ENCODE data around the gene RNF213.

RNF213 gene

DNA sequence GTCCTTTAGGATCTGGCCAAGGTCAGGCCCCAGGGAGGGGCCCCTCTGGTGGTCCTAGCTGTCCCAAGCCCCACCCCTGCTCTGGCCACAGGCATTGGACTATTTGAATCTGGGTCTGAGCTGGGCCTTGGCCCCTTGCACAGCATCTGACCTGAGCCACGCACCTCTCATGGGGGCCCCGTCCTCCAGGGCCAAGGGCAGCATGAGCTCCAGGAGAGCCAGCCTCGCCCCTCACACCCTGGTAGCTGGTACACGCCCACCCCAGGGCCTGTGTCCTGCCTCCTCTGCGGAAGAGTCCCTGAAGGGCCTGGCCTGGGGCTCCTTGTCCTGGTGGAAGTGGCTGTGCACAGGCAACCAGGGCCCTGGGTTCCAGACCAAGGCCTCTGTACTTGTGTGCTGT is 178.2 kb downstream of the RNF213 start:
- TF ChIP-seq, protein P1, sequence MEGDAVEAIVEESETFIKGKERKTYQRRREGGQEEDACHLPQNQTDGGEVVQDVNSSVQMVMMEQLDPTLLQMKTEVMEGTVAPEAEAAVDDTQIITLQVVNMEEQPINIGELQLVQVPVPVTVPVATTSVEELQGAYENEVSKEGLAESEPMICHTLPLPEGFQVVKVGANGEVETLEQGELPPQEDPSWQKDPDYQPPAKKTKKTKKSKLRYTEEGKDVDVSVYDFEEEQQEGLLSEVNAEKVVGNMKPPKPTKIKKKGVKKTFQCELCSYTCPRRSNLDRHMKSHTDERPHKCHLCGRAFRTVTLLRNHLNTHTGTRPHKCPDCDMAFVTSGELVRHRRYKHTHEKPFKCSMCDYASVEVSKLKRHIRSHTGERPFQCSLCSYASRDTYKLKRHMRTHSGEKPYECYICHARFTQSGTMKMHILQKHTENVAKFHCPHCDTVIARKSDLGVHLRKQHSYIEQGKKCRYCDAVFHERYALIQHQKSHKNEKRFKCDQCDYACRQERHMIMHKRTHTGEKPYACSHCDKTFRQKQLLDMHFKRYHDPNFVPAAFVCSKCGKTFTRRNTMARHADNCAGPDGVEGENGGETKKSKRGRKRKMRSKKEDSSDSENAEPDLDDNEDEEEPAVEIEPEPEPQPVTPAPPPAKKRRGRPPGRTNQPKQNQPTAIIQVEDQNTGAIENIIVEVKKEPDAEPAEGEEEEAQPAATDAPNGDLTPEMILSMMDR (IDR thresholded peaks at IDR 0.05; ENCODE audit: low read depth, low read length), result no peak
- no peaks in the 10 kb centered on the region for H3K36me3 ChIP-seq
- H3K9me3 ChIP-seq (ENCODE audit: severe bottlenecking), result no peaks in the 10 kb centered on the region
- DNase-seq, result no peak
- H3K27ac ChIP-seq, result no peak overlapping the region
- no peaks in the 10 kb centered on the region for H3K27me3 ChIP-seq (ENCODE audit: insufficient read depth, low read depth, severe bottlenecking)
- H3K4me3 ChIP-seq (ENCODE audit: low read depth, low read length), result no peak overlapping the region

DNA sequence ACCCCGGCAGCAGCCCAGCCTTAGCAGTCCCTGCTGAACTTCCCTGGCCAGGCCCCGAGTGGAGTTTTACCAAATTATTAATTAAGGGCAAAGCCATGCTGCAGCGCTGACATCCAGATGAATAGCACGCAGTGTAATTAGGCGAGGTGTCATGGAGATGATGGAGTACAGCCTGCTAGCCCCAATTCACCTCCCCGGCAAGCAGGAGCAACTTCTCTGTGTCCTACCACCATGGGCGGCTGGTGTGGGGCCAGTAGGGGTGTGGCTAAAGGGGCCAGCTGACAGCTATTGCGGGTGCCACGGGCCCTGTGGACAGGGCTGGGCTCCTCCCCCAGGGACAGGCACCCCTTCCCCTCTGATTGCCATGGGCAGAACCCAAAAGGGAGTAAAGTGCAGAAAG is 178.8 kb downstream of the RNF213 start:
- Histone ChIP-seq H3K9me3 (ENCODE audit: severe bottlenecking) (no peaks in the 10 kb centered on the region), H3K36me3 (no peaks in the 10 kb centered on the region), H3K4me3 (ENCODE audit: low read depth, low read length) (no peak overlapping the region), H3K27me3 (ENCODE audit: insufficient read depth, low read depth, severe bottlenecking) (no peaks in the 10 kb centered on the region), H3K27ac (peak overlapping the region; percentile 12; the same call in 1 of the 2 replicates)
- DNase-seq, result peak; percentile 33
- TF ChIP-seq, protein P1 (IDR thresholded peaks at IDR 0.05; ENCODE audit: low read depth, low read length), result no peak

DNA sequence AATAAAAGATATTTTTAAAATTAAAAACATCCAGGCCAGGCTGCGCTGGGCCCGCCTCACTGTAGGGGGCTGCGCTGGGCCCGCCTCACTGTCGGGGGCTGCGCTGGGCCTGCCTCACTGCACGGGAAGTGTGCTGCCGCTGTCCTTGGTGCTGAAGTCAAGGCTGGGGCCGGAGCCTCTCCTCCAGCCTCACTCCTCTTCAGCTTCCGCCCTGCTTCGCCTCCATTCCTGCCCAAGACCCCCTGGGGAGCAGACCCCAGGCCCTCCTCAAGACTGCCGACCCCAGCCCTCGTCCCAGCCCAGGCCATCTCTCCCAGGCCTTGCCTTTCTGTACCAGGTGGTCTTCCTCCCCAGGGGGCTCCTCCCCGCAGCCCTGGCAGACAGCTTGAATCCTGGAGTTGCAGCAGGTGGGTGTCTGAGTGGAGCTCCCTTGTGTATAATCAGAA is 180.5 kb downstream of the RNF213 start:
- no peak for DNase-seq
- H3K27me3 ChIP-seq (ENCODE audit: insufficient read depth, low read depth, severe bottlenecking), result no peaks in the 10 kb centered on the region
- no peak overlapping the region for H3K4me3 ChIP-seq (ENCODE audit: low read depth, low read length)
- H3K9me3 ChIP-seq (ENCODE audit: severe bottlenecking), result no peaks in the 10 kb centered on the region
- TF ChIP-seq, protein P1 (IDR thresholded peaks at IDR 0.05; ENCODE audit: low read depth, low read length), result no peak
- no peaks in the 10 kb centered on the region for H3K36me3 ChIP-seq
- H3K27ac ChIP-seq, result peak overlapping the region; percentile 41

DNA sequence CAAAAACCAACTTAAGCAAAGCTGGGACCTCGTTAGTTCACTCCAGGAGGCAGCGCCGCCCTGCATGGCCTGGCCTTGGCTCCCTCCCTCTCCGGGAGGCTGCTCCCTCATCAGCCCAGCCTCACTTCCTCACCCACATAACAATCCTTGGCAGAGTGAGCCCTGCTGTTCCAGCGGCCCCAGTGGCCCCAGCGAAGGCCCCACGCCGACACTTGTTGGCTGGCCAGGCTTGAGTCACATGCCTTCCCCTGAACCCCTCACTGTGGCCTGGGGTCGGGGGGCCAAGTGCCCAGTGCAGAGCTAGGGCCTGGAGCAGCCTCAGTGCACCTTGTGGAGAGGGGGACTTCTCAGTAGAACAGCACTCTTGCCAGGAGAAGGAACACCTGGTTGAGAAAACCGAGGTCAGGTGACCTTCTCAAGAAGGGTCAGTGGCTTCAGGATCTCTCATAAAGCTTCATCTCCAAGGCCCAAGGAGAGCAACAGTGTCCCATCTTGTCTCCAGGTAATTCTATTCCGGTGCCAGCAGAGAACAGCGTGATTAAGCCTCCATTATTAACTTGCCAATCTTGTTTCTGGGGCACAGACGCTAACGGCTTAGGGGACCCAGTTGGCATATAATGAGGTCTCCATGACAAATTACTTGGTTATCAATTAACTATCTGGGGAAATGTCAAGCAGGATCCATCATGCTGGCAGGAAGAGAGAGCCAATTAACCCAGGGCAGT is 181.1 kb downstream of the RNF213 start:
- Histone ChIP-seq H3K4me3 (ENCODE audit: low read depth, low read length) (no peak overlapping the region), H3K36me3 (no peaks in the 10 kb centered on the region), H3K27ac (peak overlapping the region; percentile 41; the same call in 1 of the 2 replicates), H3K9me3 (ENCODE audit: severe bottlenecking) (no peaks in the 10 kb centered on the region), H3K27me3 (ENCODE audit: insufficient read depth, low read depth, severe bottlenecking) (no peaks in the 10 kb centered on the region)
- no peak for DNase-seq
- TF ChIP-seq, protein P1 (IDR thresholded peaks at IDR 0.05; ENCODE audit: low read depth, low read length), result no peak

DNA sequence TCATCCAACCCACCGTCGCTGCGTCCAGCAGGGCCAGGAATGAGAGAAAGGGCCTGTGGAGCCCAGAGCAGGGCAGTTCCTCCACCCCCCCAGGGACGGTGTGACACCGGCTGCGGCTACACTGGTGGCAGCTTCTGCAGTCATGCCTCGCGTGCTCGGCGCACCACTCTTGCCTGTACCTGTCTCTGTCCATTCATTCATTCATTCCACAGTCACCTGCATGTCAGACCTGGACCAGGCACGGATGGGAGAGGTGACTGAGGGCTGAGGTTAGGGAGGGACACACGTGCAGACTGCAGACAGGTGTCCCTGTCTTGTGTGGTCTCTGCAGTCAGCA is 181.6 kb downstream of the RNF213 start:
- Histone ChIP-seq H3K9me3 (ENCODE audit: severe bottlenecking) (no peaks in the 10 kb centered on the region), H3K4me3 (ENCODE audit: low read depth, low read length) (no peak overlapping the region), H3K27ac (no peak overlapping the region; the same call in 1 of the 2 replicates), H3K36me3 (no peaks in the 10 kb centered on the region), H3K27me3 (ENCODE audit: insufficient read depth, low read depth, severe bottlenecking) (no peaks in the 10 kb centered on the region)
- no peak for DNase-seq
- TF ChIP-seq, protein P1 (IDR thresholded peaks at IDR 0.05; ENCODE audit: low read depth, low read length), result no peak

DNA sequence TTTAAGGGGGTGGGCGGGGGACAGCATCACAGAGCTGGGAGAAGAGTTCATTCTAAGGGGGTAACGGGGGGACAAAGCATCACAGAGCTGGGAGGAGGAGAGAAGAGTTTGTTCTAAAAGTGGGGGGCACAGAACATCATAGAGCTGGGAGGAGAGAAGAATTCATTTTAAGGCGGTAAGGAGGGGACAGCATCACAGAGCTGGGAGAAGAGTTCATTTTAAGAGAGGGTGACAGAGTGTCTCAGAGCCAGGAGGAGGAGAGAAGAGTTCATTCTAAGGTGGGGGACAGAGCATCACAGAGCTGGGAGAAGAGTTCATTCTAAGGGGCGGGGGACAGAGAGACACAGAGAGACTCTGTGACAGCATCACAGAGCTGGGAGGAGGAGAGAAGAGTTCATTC is 182.1 kb downstream of the RNF213 start:
- Histone ChIP-seq H3K9me3 (ENCODE audit: severe bottlenecking) (no peaks in the 10 kb centered on the region), H3K4me3 (ENCODE audit: low read depth, low read length) (no peak overlapping the region), H3K27ac (no peak overlapping the region; the same call in 1 of the 2 replicates), H3K36me3 (no peaks in the 10 kb centered on the region), H3K27me3 (ENCODE audit: insufficient read depth, low read depth, severe bottlenecking) (no peaks in the 10 kb centered on the region)
- DNase-seq, result no peak
- TF ChIP-seq, protein P1 (IDR thresholded peaks at IDR 0.05; ENCODE audit: low read depth, low read length), result no peak
